ENCODE measurements around the gene SLC30A7. TPM values are rescaled to one million over a fixed set of nuclear protein-coding genes. Genes with fewer than 3 reads are reported as not detected.
"Not testable (repeated sequence)": the region's sequence is repeated elsewhere in the genome, so short reads cannot be mapped to it uniquely, and the experiment has no call there.

Gene SLC30A7
- total RNA-seq, 1 donor from 2014 or later = 14.2 TPM

GRCh38 chr1:100952104-100952745 lies 56.3 kb downstream of the SLC30A7 start:
- Histone ChIP-seq H3K27me3 (no peaks in the 10 kb centered on the region), H3K27ac (no peak overlapping the region), H3K4me3 (no peak overlapping the region), H3K36me3 (peaks cover 0 to 5% of the 10 kb centered on the region in 2 donors), H3K4me1 (peaks cover 35% of the 10 kb centered on the region), H3K9me3 (no peaks in the 10 kb centered on the region)
- intact Hi-C loops (cut with DNase I) = no loop called here
- no peak for DNase-seq (ENCODE audit: extremely low spot score in 2 of 2)
- no peak for TF ChIP-seq POLR2AphosphoS5 (IDR thresholded peaks at IDR 0.05; ENCODE audit: insufficient read depth in 1 of 2, low read depth in 1 of 2)
- TF ChIP-seq CTCF (IDR thresholded peaks at IDR 0.05) = no peak

- intact Hi-C loops (cut with DNase I); H3K4me3 ChIP-seq; DNase-seq (ENCODE audit: extremely low spot score in 2 of 2); H3K27me3 ChIP-seq; H3K36me3 ChIP-seq; H3K27ac ChIP-seq; H3K9me3 ChIP-seq: not testable (repeated sequence)
- peaks cover 35% of the 10 kb centered on the region for H3K4me1 ChIP-seq
Observed at GRCh38 chr1:100952970-100953369, 57.1 kb downstream of the SLC30A7 start.

GRCh38 chr1:100953960-100954730 lies 58.3 kb downstream of the SLC30A7 start:
- DNase-seq (ENCODE audit: extremely low spot score in 2 of 2) = no peak
- Histone ChIP-seq H3K9me3 (no peaks in the 10 kb centered on the region), H3K27ac (no peak overlapping the region), H3K4me1 (peaks cover 31% of the 10 kb centered on the region), H3K27me3 (no peaks in the 10 kb centered on the region), H3K36me3 (peaks cover 0 to 5% of the 10 kb centered on the region in 2 donors), H3K4me3 (no peak overlapping the region)
- TF ChIP-seq POLR2A (IDR thresholded peaks at IDR 0.05) (no peak), CTCF (IDR thresholded peaks at IDR 0.05) (no peak), POLR2AphosphoS5 (IDR thresholded peaks at IDR 0.05; ENCODE audit: insufficient read depth in 1 of 2, low read depth in 1 of 2) (no peak)
- intact Hi-C loops (cut with DNase I) = no loop called here

- H3K4me1 ChIP-seq = peaks cover 19% of the 10 kb centered on the region
- TF ChIP-seq POLR2AphosphoS5 (IDR thresholded peaks at IDR 0.05; ENCODE audit: insufficient read depth in 1 of 2, low read depth in 1 of 2) (peak in 1 of 2 donors; percentile 43), POLR2A (IDR thresholded peaks at IDR 0.05) (no peak)
- DNase-seq (ENCODE audit: extremely low spot score in 2 of 2) = no peak
- intact Hi-C loops (cut with DNase I) = no loop called here
- no peak overlapping the region for H3K27ac ChIP-seq
- H3K4me3 ChIP-seq = no peak overlapping the region
- peaks cover 0 to 5% of the 10 kb centered on the region in 2 donors for H3K36me3 ChIP-seq
- H3K9me3 ChIP-seq = no peaks in the 10 kb centered on the region
- no peaks in the 10 kb centered on the region for H3K27me3 ChIP-seq
Observed at GRCh38 chr1:100955322-100955721, 59.4 kb downstream of the SLC30A7 start.

- Histone ChIP-seq H3K27me3 (no peaks in the 10 kb centered on the region), H3K4me3 (no peak overlapping the region), H3K4me1 (peaks cover 12% of the 10 kb centered on the region), H3K27ac (no peak overlapping the region), H3K36me3 (peaks cover 0 to 5% of the 10 kb centered on the region in 2 donors), H3K9me3 (no peaks in the 10 kb centered on the region)
- intact Hi-C loops (cut with DNase I) = no loop called here
- DNase-seq (ENCODE audit: extremely low spot score in 2 of 2) = no peak
- TF ChIP-seq POLR2A (IDR thresholded peaks at IDR 0.05) (no peak), POLR2AphosphoS5 (IDR thresholded peaks at IDR 0.05; ENCODE audit: insufficient read depth in 1 of 2, low read depth in 1 of 2) (no peak), CTCF (IDR thresholded peaks at IDR 0.05) (no peak)
Observed at GRCh38 chr1:100959502-100960060, 63.7 kb downstream of the SLC30A7 start.

- H3K9me3 ChIP-seq = no peaks in the 10 kb centered on the region
- no peaks in the 10 kb centered on the region for H3K27me3 ChIP-seq
- no peak for TF ChIP-seq CTCF (IDR thresholded peaks at IDR 0.05)
- no peak for TF ChIP-seq POLR2AphosphoS5 (IDR thresholded peaks at IDR 0.05; ENCODE audit: insufficient read depth in 1 of 2, low read depth in 1 of 2)
- no peak for TF ChIP-seq POLR2A (IDR thresholded peaks at IDR 0.05)
- intact Hi-C loops (cut with DNase I) = no loop called here
- H3K36me3 ChIP-seq = peaks cover 0 to 7% of the 10 kb centered on the region in 2 donors
- no peak overlapping the region for H3K27ac ChIP-seq
- DNase-seq (ENCODE audit: extremely low spot score in 2 of 2) = no peak
- H3K4me1 ChIP-seq = peaks cover 10% of the 10 kb centered on the region
- no peak overlapping the region for H3K4me3 ChIP-seq
Observed at GRCh38 chr1:100960098-100960497, 64.2 kb downstream of the SLC30A7 start.
